HL-60 (cell line): Measurements from ENCODE around the gene CACNA1D.

Experiments used
- DNase-seq, 2 experiments: peaks; one replicate each; pipeline ENCODE4 v3.0.0-alpha.2; 2010 to 2020; ENCODE audit warnings: low read depth in 1 of 2, low spot score in 1 of 2
- H3K27ac ChIP-seq: fragments of 250-450 bp; sonication (Bioruptor Pico); replicated peaks from 2 replicates; pipeline ENCODE4 v1.5.1; 2020; ENCODE audit warnings: mild to moderate bottlenecking, moderate library complexity
- H3K27me3 ChIP-seq: fragments of 250-450 bp; sonication (Bioruptor Pico); 2 replicates; pipeline ENCODE4 v1.5.1; 2021; ENCODE audit warnings: mild to moderate bottlenecking, moderate library complexity; ENCODE audit not compliant: insufficient read depth, poor library complexity, severe bottlenecking
- H3K4me3 ChIP-seq: replicated peaks from 2 replicates; pipeline ENCODE4 v1.5.1; 2011; ENCODE audit warnings: mild to moderate bottlenecking, control low read depth, low read length; ENCODE audit not compliant: insufficient read depth
- GABPA ChIP-seq: IDR thresholded peaks from 2 replicates; pipeline ENCODE4 v1.6.1; 2012; ENCODE audit warnings: low read depth
- POLR2AphosphoS5 ChIP-seq: IDR thresholded peaks from 2 replicates; pipeline ENCODE4 v1.6.1; 2012; ENCODE audit warnings: low read depth
- SPI1 ChIP-seq: IDR thresholded peaks from 2 replicates; pipeline ENCODE4 v1.6.1; 2012; ENCODE audit warnings: low read depth, mild to moderate bottlenecking, borderline replicate concordance
- TF ChIP-seq, protein P1 (sequence below): IDR thresholded peaks from 2 replicates; pipeline ENCODE4 v1.6.1; 2012; ENCODE audit warnings: low read depth; ENCODE audit not compliant: insufficient replicate concordance
- TF ChIP-seq, protein P2 (sequence below): IDR thresholded peaks from one replicate; pipeline ENCODE4 v1.5.1; 2011; ENCODE audit warnings: low read length, control low read depth, inconsistent platforms; ENCODE audit not compliant: insufficient read depth

CACNA1D gene

DNA sequence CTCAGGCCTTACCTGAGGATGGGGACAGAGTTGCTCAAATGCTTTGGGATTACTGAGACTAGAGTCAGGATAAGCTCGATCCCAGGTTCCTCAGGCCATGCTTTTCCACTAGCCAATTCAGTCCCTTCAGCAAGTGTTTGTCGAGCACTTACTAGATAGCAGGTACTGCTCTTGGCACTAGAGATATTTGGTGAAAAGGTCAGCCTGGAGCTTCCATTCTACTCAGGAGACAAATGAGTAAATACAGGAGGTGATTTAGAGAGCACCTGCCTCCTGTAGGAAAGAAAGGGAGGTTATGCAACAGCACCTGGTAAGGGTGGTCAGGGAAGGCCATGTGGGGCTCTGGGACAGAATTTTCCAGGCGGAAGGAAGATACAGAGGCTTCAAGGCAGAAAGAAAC lies 99.9 kb downstream of the CACNA1D start:
- TF ChIP-seq GABPA (no peak), POLR2AphosphoS5 (no peak), SPI1 (no peak)
- TF ChIP-seq, protein P1, sequence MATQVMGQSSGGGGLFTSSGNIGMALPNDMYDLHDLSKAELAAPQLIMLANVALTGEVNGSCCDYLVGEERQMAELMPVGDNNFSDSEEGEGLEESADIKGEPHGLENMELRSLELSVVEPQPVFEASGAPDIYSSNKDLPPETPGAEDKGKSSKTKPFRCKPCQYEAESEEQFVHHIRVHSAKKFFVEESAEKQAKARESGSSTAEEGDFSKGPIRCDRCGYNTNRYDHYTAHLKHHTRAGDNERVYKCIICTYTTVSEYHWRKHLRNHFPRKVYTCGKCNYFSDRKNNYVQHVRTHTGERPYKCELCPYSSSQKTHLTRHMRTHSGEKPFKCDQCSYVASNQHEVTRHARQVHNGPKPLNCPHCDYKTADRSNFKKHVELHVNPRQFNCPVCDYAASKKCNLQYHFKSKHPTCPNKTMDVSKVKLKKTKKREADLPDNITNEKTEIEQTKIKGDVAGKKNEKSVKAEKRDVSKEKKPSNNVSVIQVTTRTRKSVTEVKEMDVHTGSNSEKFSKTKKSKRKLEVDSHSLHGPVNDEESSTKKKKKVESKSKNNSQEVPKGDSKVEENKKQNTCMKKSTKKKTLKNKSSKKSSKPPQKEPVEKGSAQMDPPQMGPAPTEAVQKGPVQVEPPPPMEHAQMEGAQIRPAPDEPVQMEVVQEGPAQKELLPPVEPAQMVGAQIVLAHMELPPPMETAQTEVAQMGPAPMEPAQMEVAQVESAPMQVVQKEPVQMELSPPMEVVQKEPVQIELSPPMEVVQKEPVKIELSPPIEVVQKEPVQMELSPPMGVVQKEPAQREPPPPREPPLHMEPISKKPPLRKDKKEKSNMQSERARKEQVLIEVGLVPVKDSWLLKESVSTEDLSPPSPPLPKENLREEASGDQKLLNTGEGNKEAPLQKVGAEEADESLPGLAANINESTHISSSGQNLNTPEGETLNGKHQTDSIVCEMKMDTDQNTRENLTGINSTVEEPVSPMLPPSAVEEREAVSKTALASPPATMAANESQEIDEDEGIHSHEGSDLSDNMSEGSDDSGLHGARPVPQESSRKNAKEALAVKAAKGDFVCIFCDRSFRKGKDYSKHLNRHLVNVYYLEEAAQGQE: no peak
- TF ChIP-seq, protein P2, sequence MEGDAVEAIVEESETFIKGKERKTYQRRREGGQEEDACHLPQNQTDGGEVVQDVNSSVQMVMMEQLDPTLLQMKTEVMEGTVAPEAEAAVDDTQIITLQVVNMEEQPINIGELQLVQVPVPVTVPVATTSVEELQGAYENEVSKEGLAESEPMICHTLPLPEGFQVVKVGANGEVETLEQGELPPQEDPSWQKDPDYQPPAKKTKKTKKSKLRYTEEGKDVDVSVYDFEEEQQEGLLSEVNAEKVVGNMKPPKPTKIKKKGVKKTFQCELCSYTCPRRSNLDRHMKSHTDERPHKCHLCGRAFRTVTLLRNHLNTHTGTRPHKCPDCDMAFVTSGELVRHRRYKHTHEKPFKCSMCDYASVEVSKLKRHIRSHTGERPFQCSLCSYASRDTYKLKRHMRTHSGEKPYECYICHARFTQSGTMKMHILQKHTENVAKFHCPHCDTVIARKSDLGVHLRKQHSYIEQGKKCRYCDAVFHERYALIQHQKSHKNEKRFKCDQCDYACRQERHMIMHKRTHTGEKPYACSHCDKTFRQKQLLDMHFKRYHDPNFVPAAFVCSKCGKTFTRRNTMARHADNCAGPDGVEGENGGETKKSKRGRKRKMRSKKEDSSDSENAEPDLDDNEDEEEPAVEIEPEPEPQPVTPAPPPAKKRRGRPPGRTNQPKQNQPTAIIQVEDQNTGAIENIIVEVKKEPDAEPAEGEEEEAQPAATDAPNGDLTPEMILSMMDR: no peak
- Histone ChIP-seq H3K27me3 (peaks cover 2% of the 10 kb centered on the region), H3K27ac (no peak overlapping the region), H3K4me3 (no peak overlapping the region)
- no peak for DNase-seq

DNA sequence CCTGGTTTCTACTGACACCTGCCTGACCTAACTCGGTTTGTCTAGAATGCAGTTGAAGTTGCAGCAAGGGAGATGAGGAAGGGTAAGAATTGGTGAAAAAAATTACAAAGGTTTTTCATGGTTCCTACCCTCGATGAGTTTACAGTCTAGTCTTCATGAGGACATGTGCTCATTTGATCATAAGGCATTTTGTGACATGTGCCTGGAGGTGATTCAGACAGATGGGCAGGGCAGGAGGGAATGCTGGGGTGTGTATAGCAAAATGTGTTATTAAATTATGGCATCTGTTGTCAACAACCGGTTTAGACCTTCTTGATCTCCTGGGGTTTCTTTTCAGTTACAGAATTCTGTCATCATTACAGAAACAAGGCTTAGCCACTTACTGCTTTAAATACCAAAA lies 101.2 kb downstream of the CACNA1D start:
- H3K27ac ChIP-seq: no peak overlapping the region
- H3K27me3 ChIP-seq: peaks cover 2% of the 10 kb centered on the region
- no peak for TF ChIP-seq POLR2AphosphoS5
- no peak for TF ChIP-seq GABPA
- TF ChIP-seq, protein P1: no peak
- TF ChIP-seq, protein P2: no peak
- TF ChIP-seq SPI1: no peak
- no peak for DNase-seq
- H3K4me3 ChIP-seq: no peak overlapping the region

DNA sequence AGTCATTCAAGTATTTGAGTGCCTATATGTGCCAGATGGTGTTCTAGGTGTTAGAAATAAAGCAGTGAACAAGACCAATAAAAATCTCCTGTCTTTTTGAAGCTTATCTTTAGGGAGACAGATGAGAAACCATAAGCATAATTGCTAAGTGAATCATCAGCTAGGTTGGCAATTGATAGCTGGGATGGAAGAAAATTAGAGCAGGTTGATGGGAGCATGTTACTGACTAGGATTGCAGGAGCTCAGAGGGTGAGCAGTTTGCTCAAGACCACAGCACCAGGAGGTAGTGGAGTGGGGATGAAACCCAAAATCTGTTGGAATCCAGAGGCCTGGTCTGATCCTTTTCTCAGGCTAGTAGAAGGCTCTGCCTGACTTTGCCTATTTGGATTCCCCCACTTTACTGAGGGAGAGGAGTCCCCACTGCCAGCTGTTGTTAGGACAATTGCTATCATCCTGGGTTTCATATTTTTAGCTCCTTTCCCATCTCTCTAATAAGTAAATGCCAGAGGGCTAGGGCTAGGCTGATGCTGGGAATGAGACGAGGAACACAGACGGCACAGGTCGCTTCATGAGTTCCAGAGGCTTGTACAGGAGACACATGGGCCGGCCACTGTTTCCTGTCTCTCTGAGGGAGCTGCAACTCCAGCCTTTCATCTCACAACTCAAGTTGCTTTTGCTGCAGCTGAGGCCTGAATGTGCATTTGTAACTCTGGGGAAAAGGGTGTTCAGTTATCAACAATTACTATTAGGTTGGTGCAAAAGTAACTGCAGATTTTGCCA lies 102.9 kb downstream of the CACNA1D start:
- peaks cover 2% of the 10 kb centered on the region for H3K27me3 ChIP-seq
- no peak overlapping the region for H3K4me3 ChIP-seq
- TF ChIP-seq POLR2AphosphoS5 (no peak), SPI1 (no peak), GABPA (no peak)
- TF ChIP-seq, protein P1: no peak
- TF ChIP-seq, protein P2: no peak
- no peak for DNase-seq
- no peak overlapping the region for H3K27ac ChIP-seq
